ENCODE data around the gene SLC9A8.

The SLC9A8 gene

GRCh38 chr20:49843770-49844380 lies 31.2 kb downstream of the SLC9A8 start:
- DNase-seq = no peak
- Histone ChIP-seq H3K9me3 (replicated peaks; ENCODE audit: insufficient read depth, low read length) (no peaks in the 10 kb centered on the region), H3K79me2 (ENCODE audit: low read length) (no peaks in the 10 kb centered on the region), H4K20me1 (ENCODE audit: insufficient read depth, low read length) (no peaks in the 10 kb centered on the region), H3K4me2 (ENCODE audit: low read depth, low read length) (no peak overlapping the region), H2AFZ (ENCODE audit: low read length) (no peak overlapping the region), H3K4me1 (ENCODE audit: low read length) (no peaks in the 10 kb centered on the region), H3K4me3 (ENCODE audit: low read length) (no peak overlapping the region), H3K9me2 (replicated peaks; ENCODE audit: insufficient read depth, low read length) (no peaks in the 10 kb centered on the region), H3K27me3 (replicated peaks; ENCODE audit: insufficient read depth, low read length) (no peaks in the 10 kb centered on the region), H3K27ac (ENCODE audit: low read length) (no peak overlapping the region), H3K9ac (ENCODE audit: low read length) (no peak overlapping the region), H3F3A (ENCODE audit: insufficient read depth, low read length) (no peaks in the 10 kb centered on the region), H3K36me3 (replicated peaks; ENCODE audit: insufficient read depth, low read length) (no peaks in the 10 kb centered on the region; the same call in 1 of the 2 replicates)
- TF ChIP-seq CTCF (IDR thresholded peaks at IDR 0.05; ENCODE audit: low read length) (no peak), EZH2phosphoT487 (IDR thresholded peaks at IDR 0.05; ENCODE audit: low read length) (no peak), EZH2 (optimal IDR thresholded peaks at IDR 0.05; ENCODE audit: low read depth, low read length) (no peak)

GRCh38 chr20:49845060-49845459 lies 32.4 kb downstream of the SLC9A8 start:
- TF ChIP-seq CTCF (IDR thresholded peaks at IDR 0.05; ENCODE audit: low read length) (no peak), EZH2 (optimal IDR thresholded peaks at IDR 0.05; ENCODE audit: low read depth, low read length) (no peak)
- no peaks in the 10 kb centered on the region for H3K9me2 ChIP-seq (replicated peaks; ENCODE audit: insufficient read depth, low read length)
- no peaks in the 10 kb centered on the region for H3K4me1 ChIP-seq (ENCODE audit: low read length)
- H3K79me2 ChIP-seq (ENCODE audit: low read length) = no peaks in the 10 kb centered on the region
- no peak overlapping the region for H3K27ac ChIP-seq (ENCODE audit: low read length)
- H3F3A ChIP-seq (ENCODE audit: insufficient read depth, low read length) = no peaks in the 10 kb centered on the region
- no peak overlapping the region for H3K9ac ChIP-seq (ENCODE audit: low read length)
- no peaks in the 10 kb centered on the region for H3K9me3 ChIP-seq (replicated peaks; ENCODE audit: insufficient read depth, low read length)
- no peaks in the 10 kb centered on the region for H3K27me3 ChIP-seq (replicated peaks; ENCODE audit: insufficient read depth, low read length)
- H4K20me1 ChIP-seq (ENCODE audit: insufficient read depth, low read length) = no peaks in the 10 kb centered on the region
- no peak for DNase-seq
- no peak overlapping the region for H3K4me2 ChIP-seq (ENCODE audit: low read depth, low read length)
- no peak overlapping the region for H3K4me3 ChIP-seq (ENCODE audit: low read length)
- H3K36me3 ChIP-seq (replicated peaks; ENCODE audit: insufficient read depth, low read length) = no peaks in the 10 kb centered on the region; the same call in 1 of the 2 replicates
- H2AFZ ChIP-seq (ENCODE audit: low read length) = no peak overlapping the region

GRCh38 chr20:49846206-49846807 lies 33.7 kb downstream of the SLC9A8 start:
- H3K9ac ChIP-seq (ENCODE audit: low read length) = no peak overlapping the region
- peak; percentile 64 for DNase-seq
- H3K27ac ChIP-seq (ENCODE audit: low read length) = no peak overlapping the region
- no peaks in the 10 kb centered on the region for H3K9me3 ChIP-seq (replicated peaks; ENCODE audit: insufficient read depth, low read length)
- no peaks in the 10 kb centered on the region for H3K27me3 ChIP-seq (replicated peaks; ENCODE audit: insufficient read depth, low read length)
- TF ChIP-seq EZH2phosphoT487 (IDR thresholded peaks at IDR 0.05; ENCODE audit: low read length) (no peak), CTCF (IDR thresholded peaks at IDR 0.05; ENCODE audit: low read length) (peak; percentile 55)
- no peak overlapping the region for H3K4me3 ChIP-seq (ENCODE audit: low read length)
- no peaks in the 10 kb centered on the region for H4K20me1 ChIP-seq (ENCODE audit: insufficient read depth, low read length)
- no peaks in the 10 kb centered on the region for H3K4me1 ChIP-seq (ENCODE audit: low read length)
- H3K9me2 ChIP-seq (replicated peaks; ENCODE audit: insufficient read depth, low read length) = no peaks in the 10 kb centered on the region
- H3K4me2 ChIP-seq (ENCODE audit: low read depth, low read length) = no peak overlapping the region
- no peaks in the 10 kb centered on the region for H3K79me2 ChIP-seq (ENCODE audit: low read length)
- no peak overlapping the region for H2AFZ ChIP-seq (ENCODE audit: low read length)
- H3F3A ChIP-seq (ENCODE audit: insufficient read depth, low read length) = no peaks in the 10 kb centered on the region
- H3K36me3 ChIP-seq (replicated peaks; ENCODE audit: insufficient read depth, low read length) = no peaks in the 10 kb centered on the region

Measured in MM.1S (cell line).